Measurements from ENCODE around the gene SNCAIP.
A peak's percentile ranks its signal among the peaks of the same experiment; 100 is the strongest.

Gene SNCAIP

GRCh38 chr5:122501089-122501435, 189.0 kb downstream of the SNCAIP start:
- DNase-seq (ENCODE audit: low read depth): peak; percentile 8

- no peak for DNase-seq (ENCODE audit: low read depth)
Measured at GRCh38 chr5:122507045-122507444, 195.0 kb downstream of the SNCAIP start.

- DNase-seq (ENCODE audit: low read depth): no peak
Measured at GRCh38 chr5:122507581-122507980, 195.5 kb downstream of the SNCAIP start.

GRCh38 chr5:122508623-122509022, 196.6 kb downstream of the SNCAIP start:
- DNase-seq (ENCODE audit: low read depth): no peak

Data from iris pigment epithelial cell (primary cell).